Measurements from ENCODE around the gene NRP2. TPM values are rescaled to one million over a fixed set of nuclear protein-coding genes. Genes with fewer than 3 reads are reported as not detected.

Gene NRP2
- total and polyA plus RNA-seq, 2 donors (not counting 1 experiment from before 2014, with no cell fraction given), result 16.6 to 28.7 TPM

GRCh38 chr2:205771666-205772065 lies 89.4 kb downstream of the NRP2 start:
- H3K27ac ChIP-seq (ENCODE audit: insufficient read depth, low read length), result no peak overlapping the region
- TF ChIP-seq EZH2 (IDR thresholded peaks at IDR 0.05; ENCODE audit: low read length, missing control alignments), result no peak
- no peak for TF ChIP-seq CTCF (conservative IDR thresholded peaks at IDR 0.05 in 1 of 2, IDR thresholded peaks at IDR 0.05 in 1 of 2; ENCODE audit: low read depth in 1 of 2, low read length in 2 of 2)
- peak in 1 of 2 donors; percentile 34 for DNase-seq (ENCODE audit: low read depth in 2 of 2)
- H3K4me3 ChIP-seq (replicated peaks in 1 of 4; ENCODE audit: control extremely low read depth in 1 of 4, insufficient read depth in 1 of 4, low read depth in 3 of 4, low read length in 4 of 4), result no peak overlapping the region
- no peaks in the 10 kb centered on the region for H3K79me2 ChIP-seq (ENCODE audit: control insufficient read depth, insufficient read depth, low read length)
- H3K27me3 ChIP-seq (ENCODE audit: control insufficient read depth, insufficient read depth, low read length), result no peaks in the 10 kb centered on the region
- no peaks in the 10 kb centered on the region for H3K36me3 ChIP-seq (ENCODE audit: control insufficient read depth, insufficient read depth, low read length)
- no peaks in the 10 kb centered on the region for H3K9me3 ChIP-seq (ENCODE audit: control insufficient read depth, insufficient read depth, low read depth, low read length)
- H3K9ac ChIP-seq (ENCODE audit: insufficient read depth, low read length), result no peak overlapping the region
- peaks cover 7% of the 10 kb centered on the region for H3K4me1 ChIP-seq (ENCODE audit: control insufficient read depth, extremely low read depth, insufficient read depth, low read length)
- H4K20me1 ChIP-seq (ENCODE audit: control insufficient read depth, extremely low read depth, insufficient read depth, low read length), result no peaks in the 10 kb centered on the region
- H2AFZ ChIP-seq (ENCODE audit: low read length), result no peak overlapping the region
- no peak overlapping the region for H3K4me2 ChIP-seq (ENCODE audit: extremely low read depth, insufficient read depth, low read length)

GRCh38 chr2:205772983-205773382 lies 90.7 kb downstream of the NRP2 start:
- Histone ChIP-seq H3K79me2 (ENCODE audit: control insufficient read depth, insufficient read depth, low read length) (no peaks in the 10 kb centered on the region), H3K4me3 (replicated peaks in 1 of 4; ENCODE audit: control extremely low read depth in 1 of 4, insufficient read depth in 1 of 4, low read depth in 3 of 4, low read length in 4 of 4) (no peak overlapping the region), H3K9ac (ENCODE audit: insufficient read depth, low read length) (no peak overlapping the region), H3K27me3 (ENCODE audit: control insufficient read depth, insufficient read depth, low read length) (no peaks in the 10 kb centered on the region), H3K4me1 (ENCODE audit: control insufficient read depth, extremely low read depth, insufficient read depth, low read length) (peaks cover 7% of the 10 kb centered on the region), H2AFZ (ENCODE audit: low read length) (no peak overlapping the region), H3K36me3 (ENCODE audit: control insufficient read depth, insufficient read depth, low read length) (no peaks in the 10 kb centered on the region), H3K4me2 (ENCODE audit: extremely low read depth, insufficient read depth, low read length) (no peak overlapping the region), H3K27ac (ENCODE audit: insufficient read depth, low read length) (no peak overlapping the region), H3K9me3 (ENCODE audit: control insufficient read depth, insufficient read depth, low read depth, low read length) (no peaks in the 10 kb centered on the region), H4K20me1 (ENCODE audit: control insufficient read depth, extremely low read depth, insufficient read depth, low read length) (no peaks in the 10 kb centered on the region)
- no peak for DNase-seq (ENCODE audit: low read depth in 2 of 2)
- TF ChIP-seq EZH2 (IDR thresholded peaks at IDR 0.05; ENCODE audit: low read length, missing control alignments) (no peak), CTCF (conservative IDR thresholded peaks at IDR 0.05 in 1 of 2, IDR thresholded peaks at IDR 0.05 in 1 of 2; ENCODE audit: low read depth in 1 of 2, low read length in 2 of 2) (no peak)

- Histone ChIP-seq H3K9ac (ENCODE audit: insufficient read depth, low read length) (no peak overlapping the region), H3K79me2 (ENCODE audit: control insufficient read depth, insufficient read depth, low read length) (no peaks in the 10 kb centered on the region), H2AFZ (ENCODE audit: low read length) (no peak overlapping the region), H3K4me2 (ENCODE audit: extremely low read depth, insufficient read depth, low read length) (no peak overlapping the region), H3K27ac (ENCODE audit: insufficient read depth, low read length) (no peak overlapping the region), H3K36me3 (ENCODE audit: control insufficient read depth, insufficient read depth, low read length) (no peaks in the 10 kb centered on the region), H3K27me3 (ENCODE audit: control insufficient read depth, insufficient read depth, low read length) (no peaks in the 10 kb centered on the region), H3K9me3 (ENCODE audit: control insufficient read depth, insufficient read depth, low read depth, low read length) (no peaks in the 10 kb centered on the region), H3K4me3 (replicated peaks in 1 of 4; ENCODE audit: control extremely low read depth in 1 of 4, insufficient read depth in 1 of 4, low read depth in 3 of 4, low read length in 4 of 4) (no peak overlapping the region), H4K20me1 (ENCODE audit: control insufficient read depth, extremely low read depth, insufficient read depth, low read length) (no peaks in the 10 kb centered on the region), H3K4me1 (ENCODE audit: control insufficient read depth, extremely low read depth, insufficient read depth, low read length) (peaks cover 7% of the 10 kb centered on the region)
- no peak for TF ChIP-seq EZH2 (IDR thresholded peaks at IDR 0.05; ENCODE audit: low read length, missing control alignments)
- TF ChIP-seq CTCF (conservative IDR thresholded peaks at IDR 0.05 in 1 of 2, IDR thresholded peaks at IDR 0.05 in 1 of 2; ENCODE audit: low read depth in 1 of 2, low read length in 2 of 2), result no peak
- no peak for DNase-seq (ENCODE audit: low read depth in 2 of 2)
Observed at GRCh38 chr2:205773989-205774388, 91.7 kb downstream of the NRP2 start.

Data from fibroblast of lung (primary cell).